ENCODE measurements around the gene TMEM59. TPM values are rescaled to one million over a fixed set of nuclear protein-coding genes. Genes with fewer than 3 reads are reported as not detected.

The TMEM59 gene
- total and polyA plus RNA-seq, 2 of the 8 experiments (the other 6 are each of a cell fraction or from before 2014, with no cell fraction given), result 116 to 139 TPM

- TF ChIP-seq CHD7 (IDR thresholded peaks at IDR 0.05; ENCODE audit: insufficient replicate concordance, low read length) (no peak), EGR1 (IDR thresholded peaks at IDR 0.05; ENCODE audit: borderline replicate concordance, low read depth, low read length) (no peak), GTF2F1 (IDR thresholded peaks at IDR 0.05; ENCODE audit: borderline replicate concordance, low read depth, low read length) (no peak), SUZ12 (IDR thresholded peaks at IDR 0.05; ENCODE audit: low read length) (no peak), SP1 (IDR thresholded peaks at IDR 0.05; ENCODE audit: low read depth, low read length) (no peak), BRCA1 (IDR thresholded peaks at IDR 0.05; ENCODE audit: low read depth, low read length) (no peak), SIN3A (conservative IDR thresholded peaks at IDR 0.05 in 1 of 2, IDR thresholded peaks at IDR 0.05 in 1 of 2; ENCODE audit: low read depth in 1 of 2, low read length in 2 of 2) (no peak), TEAD4 (IDR thresholded peaks at IDR 0.05; ENCODE audit: low read depth, low read length) (no peak), CHD2 (IDR thresholded peaks at IDR 0.05; ENCODE audit: low read length) (no peak), TAF1 (IDR thresholded peaks at IDR 0.05; ENCODE audit: low read depth, low read length) (no peak), POLR2A (IDR thresholded peaks at IDR 0.05; ENCODE audit: control extremely low read depth in 1 of 2, low read depth in 2 of 2, low read length in 2 of 2) (no peak), RNF2 (IDR thresholded peaks at IDR 0.05; ENCODE audit: borderline replicate concordance, low read depth, low read length, missing control alignments, poor library complexity, severe bottlenecking) (no peak)
Measured at GRCh38 chr1:54088385-54088784, 35.4 kb upstream of the TMEM59 start (continued).
